Psoas muscle (tissue), 8 donors: ENCODE measurements around the gene PIP4K2C. TPM values are rescaled to one million over a fixed set of nuclear protein-coding genes. Genes with fewer than 3 reads are reported as not detected.
"Not testable (repeated sequence)": the region's sequence is repeated elsewhere in the genome, so short reads cannot be mapped to it uniquely, and the experiment has no call there.

Source experiments
- ATAC-seq, 4 donors: fragments of 200-7000 bp; cut with Tn5 transposase; one replicate each; pipeline ENCODE4 v1.9.1; 2020; ENCODE audit warnings: moderate library complexity in 3 of 4, mild to moderate bottlenecking in 2 of 4
- DNase-seq, 2 donors: peaks; one replicate each; pipeline ENCODE4 v3.0.0-alpha.2; 2020
- H3K27ac ChIP-seq: fragments of 200-600 bp; one replicate; pipeline ENCODE4 v1.8.0; 2022
- H3K27me3 ChIP-seq, 3 donors: fragments of 200-600 bp in 1 of 3; one replicate each; pipeline versions ENCODE4 v1.6.1 to v1.8.0; 2013 to 2022; ENCODE audit warnings: low read length in 2 of 3, mild to moderate bottlenecking in 2 of 3, moderate library complexity in 1 of 3; ENCODE audit not compliant: insufficient read depth in 3 of 3
- H3K36me3 ChIP-seq, 2 donors: fragments of 200-600 bp in 1 of 2; one replicate each; pipeline versions ENCODE4 v1.6.1 to v1.8.0; 2013 to 2022; ENCODE audit warnings: low read depth in 1 of 2, mild to moderate bottlenecking in 1 of 2, moderate library complexity in 1 of 2; ENCODE audit not compliant: insufficient read depth in 1 of 2
- H3K4me1 ChIP-seq: fragments of 200-600 bp; one replicate; pipeline ENCODE4 v1.8.0; 2022
- H3K4me3 ChIP-seq: fragments of 200-600 bp; one replicate; pipeline ENCODE4 v1.8.0; 2022; ENCODE audit warnings: mild to moderate bottlenecking
- H3K9me3 ChIP-seq: fragments of 200-600 bp; one replicate; pipeline ENCODE4 v1.8.0; 2022
- WGBS, 3 donors: extraction: QIAGEN DNeasy Blood & Tissue Kit; methylation state at CpG; one replicate each; pipeline versions ENCODE4 v1.1.6 to v1.1.7; 2013; 5-methylcytosine and 5-hydroxymethylcytosine counted together
- intact Hi-C, 2 donors: fragments of 100-400 bp; cut with DNase I; formaldehyde crosslinking; loops; one replicate each; pipeline versions ENCODE4 v1.11.0 to v1.14.2; 2022
- polyA plus RNA-seq, 3 donors: library from polyadenylated mRNA; stranded (reverse); fragments of 200-250 nt; gene quantifications; one replicate each; pipeline ENCODE4 v1.2.3, GENCODE V29; 2013
- total RNA-seq, 4 donors: library from RNA; stranded (reverse); fragmentation: NEBNext Ultra II Directional in 2 of 4; extraction: Animal tissue kit (Norgen Biotek cat#: 25700) in 2 of 4; gene quantifications; one replicate each; pipeline versions ENCODE4 v1.2.1 to v1.2.4, GENCODE V29; 2021 to 2023
- TF ChIP-seq, protein P1 (sequence below): fragments of 200-600 bp; IDR thresholded peaks from one replicate; pipeline ENCODE4 v1.8.0; 2022; ENCODE audit warnings: antibody characterized with exemption
- donor health status: healthy with polysubstance abuse.
- donor health status: DM: no; HTN: no; CAD: no; lungs with moderate emphysema.
- donor health status: Bipolar disorder and iron deficiency.
- donor health status: healthy.
- donor health status: DM: yes; HTN: yes; CAD: no.
- donor health status: DM: no; HTN: no; CAD: no.
- donor health status: DM: no; HTN: no; CAD: no.
- donor health status: DM: yes; HTN: yes; CAD: no.

PIP4K2C gene
- total and polyA plus RNA-seq, 7 donors, result 7.7 to 16.4 (median 10.1) TPM

GRCh38 chr12:57630891-57631433 is 40.0 kb downstream of the PIP4K2C start:
- WGBS, 3 donors, result 62 to 77% (median 66%) methylated on average over 4 to 6 of the region's 6 CpGs
- no peak overlapping the region for H3K27ac ChIP-seq
- DNase-seq, result no peak
- H3K4me3 ChIP-seq, result no peak overlapping the region
- intact Hi-C loops, result no loop called here
- peaks cover 0 to 41% of the 10 kb centered on the region in 2 donors for H3K36me3 ChIP-seq
- no peaks in the 10 kb centered on the region for H3K9me3 ChIP-seq
- peaks cover 8% of the 10 kb centered on the region for H3K4me1 ChIP-seq
- H3K27me3 ChIP-seq, result peaks cover 0 to 11% (median 7%) of the 10 kb centered on the region in 3 donors
- no peak for ATAC-seq
- TF ChIP-seq, protein P1, sequence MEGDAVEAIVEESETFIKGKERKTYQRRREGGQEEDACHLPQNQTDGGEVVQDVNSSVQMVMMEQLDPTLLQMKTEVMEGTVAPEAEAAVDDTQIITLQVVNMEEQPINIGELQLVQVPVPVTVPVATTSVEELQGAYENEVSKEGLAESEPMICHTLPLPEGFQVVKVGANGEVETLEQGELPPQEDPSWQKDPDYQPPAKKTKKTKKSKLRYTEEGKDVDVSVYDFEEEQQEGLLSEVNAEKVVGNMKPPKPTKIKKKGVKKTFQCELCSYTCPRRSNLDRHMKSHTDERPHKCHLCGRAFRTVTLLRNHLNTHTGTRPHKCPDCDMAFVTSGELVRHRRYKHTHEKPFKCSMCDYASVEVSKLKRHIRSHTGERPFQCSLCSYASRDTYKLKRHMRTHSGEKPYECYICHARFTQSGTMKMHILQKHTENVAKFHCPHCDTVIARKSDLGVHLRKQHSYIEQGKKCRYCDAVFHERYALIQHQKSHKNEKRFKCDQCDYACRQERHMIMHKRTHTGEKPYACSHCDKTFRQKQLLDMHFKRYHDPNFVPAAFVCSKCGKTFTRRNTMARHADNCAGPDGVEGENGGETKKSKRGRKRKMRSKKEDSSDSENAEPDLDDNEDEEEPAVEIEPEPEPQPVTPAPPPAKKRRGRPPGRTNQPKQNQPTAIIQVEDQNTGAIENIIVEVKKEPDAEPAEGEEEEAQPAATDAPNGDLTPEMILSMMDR, result no peak

DNA sequence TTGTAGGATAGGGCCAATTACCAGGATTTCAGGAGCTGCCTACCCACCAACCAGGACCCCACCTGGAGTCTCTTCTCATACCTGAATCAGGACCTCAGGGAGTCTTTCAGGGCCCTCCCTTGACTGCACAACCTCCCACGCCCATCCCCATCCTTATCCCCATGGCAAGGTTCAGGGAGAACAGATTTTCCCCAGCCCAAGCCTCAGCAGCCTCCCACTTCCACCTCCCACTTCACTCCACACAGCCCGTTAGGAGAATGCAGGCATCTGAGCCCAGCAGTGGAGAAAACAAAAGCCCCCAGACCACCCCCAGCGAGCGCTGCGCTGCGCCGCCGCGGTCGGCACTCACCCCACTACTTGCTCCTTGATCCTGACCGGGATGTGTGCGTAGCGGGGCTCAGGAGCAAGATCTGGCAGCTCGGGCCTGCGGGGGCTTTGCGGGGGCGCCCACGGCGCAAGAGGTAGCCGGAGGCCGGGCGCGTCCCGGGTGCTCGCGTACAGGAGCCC is 40.6 kb downstream of the PIP4K2C start:
- ATAC-seq (no peak), DNase-seq (no peak)
- intact Hi-C loops, result loop anchor here in 1 of 2 donors (2.0 kb wide), 1 partner anchor 49 kb away; no protein-coding TSS in a partner anchor
- Histone ChIP-seq H3K27ac (no peak overlapping the region), H3K4me1 (peaks cover 8% of the 10 kb centered on the region), H3K4me3 (peak overlapping the region; percentile 84), H3K27me3 (peaks cover 0 to 11% (median 7%) of the 10 kb centered on the region in 3 donors), H3K36me3 (peaks cover 0 to 37% of the 10 kb centered on the region in 2 donors), H3K9me3 (no peaks in the 10 kb centered on the region)
- TF ChIP-seq, protein P1, result no peak
- 19 to 22% (median 21%) methylated on average over 26 of the region's 26 CpGs for WGBS, 3 donors

DNA sequence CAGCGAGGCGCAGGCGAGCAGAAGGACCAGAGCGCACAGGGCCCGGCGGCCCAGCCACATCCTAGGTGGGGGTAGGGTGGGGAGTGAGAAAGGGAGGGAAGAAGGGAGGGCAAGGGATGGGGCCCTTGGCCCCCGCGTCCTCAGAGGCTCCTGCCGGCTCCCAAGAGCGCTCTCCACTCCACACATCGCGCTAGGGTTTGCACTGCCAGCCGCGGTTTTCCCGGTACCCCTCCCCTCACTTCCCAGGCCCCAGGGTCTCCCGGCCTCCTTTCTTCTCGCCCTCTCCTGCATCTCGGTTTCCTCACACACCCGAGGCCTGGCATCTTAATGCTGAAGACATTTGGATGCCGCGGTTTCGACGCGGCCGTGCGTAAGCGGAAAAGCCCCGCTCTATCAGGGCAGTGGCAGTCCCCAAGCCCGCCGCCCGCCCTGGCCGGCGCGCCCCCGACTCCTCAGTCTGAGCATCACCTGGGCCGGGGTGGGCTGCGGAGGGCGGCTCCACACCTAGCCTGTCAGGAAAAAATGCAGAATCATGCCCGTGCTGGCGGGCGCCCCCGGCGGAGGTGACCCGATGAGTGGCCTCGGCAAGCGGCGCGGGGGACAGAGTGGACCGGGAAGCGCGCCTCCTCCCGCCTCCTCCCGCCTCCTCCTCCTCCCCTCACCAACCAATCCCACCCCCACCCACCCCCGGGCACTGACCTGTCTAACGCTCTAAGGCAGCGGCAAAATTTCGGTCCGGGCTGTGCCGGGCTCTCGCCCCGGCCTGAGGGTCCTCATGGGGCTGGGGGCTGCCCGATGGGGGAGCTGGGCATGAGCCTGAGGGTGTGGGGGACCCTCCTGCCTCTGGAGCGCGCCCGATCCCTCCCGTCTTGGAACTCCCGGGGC is 41.3 kb downstream of the PIP4K2C start:
- DNase-seq, result peak in 1 of 2 donors; percentile 71
- WGBS, 3 donors, result 1 to 3% (median 2%) methylated on average over 62 to 64 of the region's 67 CpGs
- Histone ChIP-seq H3K4me1 (peaks cover 8% of the 10 kb centered on the region), H3K4me3 (peak overlapping the region; percentile 84), H3K27ac (peak overlapping the region; percentile 48), H3K9me3 (no peaks in the 10 kb centered on the region), H3K36me3 (peaks cover 0 to 35% of the 10 kb centered on the region in 2 donors), H3K27me3 (peaks cover 0 to 11% (median 7%) of the 10 kb centered on the region in 3 donors)
- intact Hi-C loops, result loop anchor here in 1 of 2 donors (2.0 kb wide), 1 partner anchor 50 kb away; no protein-coding TSS in a partner anchor
- peak; percentile 60 to 79 (median 68) for ATAC-seq
- TF ChIP-seq, protein P1, result no peak

DNA sequence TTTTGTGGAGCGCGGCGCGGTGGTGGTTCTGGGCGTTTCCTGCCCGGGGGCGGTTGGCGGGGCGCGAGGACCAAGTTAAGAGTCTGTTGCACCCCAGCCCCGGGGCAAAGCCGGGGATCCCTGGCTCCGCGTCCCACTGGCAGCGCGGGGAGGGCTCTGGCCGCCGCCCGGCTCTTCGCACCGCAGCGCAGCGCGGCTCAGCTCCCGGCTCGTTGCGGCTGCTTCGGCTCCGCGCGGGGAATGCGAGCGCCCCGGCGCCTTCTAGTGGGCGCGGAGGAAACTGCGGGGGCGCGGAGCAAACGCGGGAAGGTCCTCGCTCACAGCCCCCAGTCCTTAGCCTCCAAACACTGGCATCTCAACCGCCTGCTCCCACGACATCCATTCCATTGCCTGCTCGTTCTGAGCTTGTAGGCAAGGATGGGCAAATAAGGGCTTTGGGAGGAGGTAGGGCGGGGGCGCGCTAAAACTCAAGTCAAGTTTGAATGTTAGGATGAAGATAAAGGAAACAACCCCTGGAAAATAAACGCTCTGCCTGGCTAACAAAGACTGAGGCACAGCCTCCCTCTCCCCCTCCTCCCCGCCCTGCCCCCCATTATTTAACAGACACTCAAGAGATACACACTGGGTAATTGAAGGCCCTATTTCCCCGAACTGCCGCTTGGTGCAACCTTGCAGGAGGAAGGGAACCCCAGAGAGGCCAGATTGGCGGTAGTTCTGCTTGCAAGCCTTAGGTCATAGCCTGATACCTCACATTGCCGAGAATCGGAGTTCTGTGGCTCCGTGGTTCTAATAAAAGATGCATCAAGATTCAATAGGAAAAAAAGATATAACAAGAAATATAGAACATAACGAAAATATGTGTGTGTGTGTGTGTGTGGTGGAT is 42.2 kb downstream of the PIP4K2C start, which contains the start of gene B4GALNT1:
B4GALNT1 (minus strand) TSS at position 244 of the 883 bp plus-strand sequence. CDS start 1,069 bp downstream, outside the sequence.
- Histone ChIP-seq H3K4me1 (peaks cover 8% of the 10 kb centered on the region), H3K27me3 (peaks cover 0 to 7% (median 6%) of the 10 kb centered on the region in 3 donors), H3K36me3 (peaks cover 0 to 26% of the 10 kb centered on the region in 2 donors), H3K4me3 (peak within 1 kb of the TSS; percentile 84), H3K9me3 (no peaks in the 10 kb centered on the region), H3K27ac (peak within 1 kb of the TSS; percentile 48)
- ATAC-seq (peak; percentile 91 to 94 (median 93)), DNase-seq (peak; percentile 66 to 76)
- WGBS, 3 donors, result 3 to 4% (median 4%) methylated on average over 36 to 58 of the region's 58 CpGs
- TF ChIP-seq, protein P1, result peak; percentile 94
- intact Hi-C loops, result loop anchor here in 1 of 2 donors (2.0 kb wide), 1 partner anchor 50 kb away; no protein-coding TSS in a partner anchor

GRCh38 chr12:57636731-57637130 is 45.7 kb downstream of the PIP4K2C start:
- DNase-seq, H3K27me3 ChIP-seq, H3K4me3 ChIP-seq, intact Hi-C loops, H3K9me3 ChIP-seq, ATAC-seq, H3K4me1 ChIP-seq, H3K27ac ChIP-seq, H3K36me3 ChIP-seq: not testable (repeated sequence)
- WGBS, 3 donors, result 75 to 83% (median 82%) methylated on average over 9 of the region's 9 CpGs
